Fibroblast of pulmonary artery (primary cell): ENCODE results near the gene SLC7A14.
A peak's percentile ranks its signal among the peaks of the same experiment; 100 is the strongest.

ENCODE experiments used
- DNase-seq: peaks from one replicate; pipeline ENCODE4 v3.0.0-alpha.2; 2010; ENCODE audit warnings: low read depth
- H3K4me3 ChIP-seq: replicated peaks from 2 replicates; pipeline ENCODE4 v1.5.1; 2011; ENCODE audit warnings: low read depth, mild to moderate bottlenecking, control low read depth, low read length, moderate library complexity
- CTCF ChIP-seq: IDR thresholded peaks from 2 replicates; pipeline ENCODE4 v1.5.1; 2011; ENCODE audit warnings: mild to moderate bottlenecking, control low read depth, low read length, inconsistent platforms; ENCODE audit errors: missing control alignments

The SLC7A14 gene

GRCh38 chr3:170413291-170413690, 172.6 kb downstream of the SLC7A14 start:
- no peak overlapping the region for H3K4me3 ChIP-seq
- no peak for TF ChIP-seq CTCF
- DNase-seq: no peak

GRCh38 chr3:170410428-170411029, 175.3 kb downstream of the SLC7A14 start:
- peak; percentile 53 for DNase-seq
- TF ChIP-seq CTCF: peak; percentile 57
- H3K4me3 ChIP-seq: no peak overlapping the region
